ENCODE data around the gene WDCP.

DNA sequence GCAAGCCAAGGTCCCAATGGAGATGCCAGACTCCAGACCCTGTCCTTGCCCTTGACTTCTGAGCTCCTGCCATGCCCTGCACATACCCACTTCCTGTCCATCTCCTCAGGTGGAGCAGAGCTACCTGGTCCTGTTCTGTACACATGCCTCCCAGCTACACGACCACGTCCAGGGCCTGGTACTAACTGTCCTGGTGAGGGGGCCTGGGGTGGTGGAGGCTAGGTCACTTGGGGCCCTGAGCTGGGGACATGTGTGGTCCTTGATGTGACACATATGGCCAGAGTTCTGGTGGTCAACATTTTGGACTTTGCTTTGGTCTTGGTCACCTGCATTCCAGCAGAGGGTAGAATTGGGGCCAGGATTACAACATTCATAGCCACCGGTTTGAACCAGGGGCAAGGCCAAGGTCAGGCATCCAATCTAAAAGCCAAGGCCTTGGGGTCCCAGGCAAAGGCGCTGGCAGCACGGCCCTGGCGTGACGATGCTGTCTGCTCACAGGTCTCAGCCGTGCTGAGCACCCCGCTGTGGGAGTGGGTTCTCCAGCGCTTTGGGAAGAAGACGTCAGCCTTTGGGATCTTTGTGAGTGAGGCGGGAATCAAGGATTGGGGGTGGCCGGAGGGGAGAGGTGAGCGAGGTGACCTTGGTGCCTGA lies 24.7 kb downstream of the WDCP start:
- TF ChIP-seq, protein P1, sequence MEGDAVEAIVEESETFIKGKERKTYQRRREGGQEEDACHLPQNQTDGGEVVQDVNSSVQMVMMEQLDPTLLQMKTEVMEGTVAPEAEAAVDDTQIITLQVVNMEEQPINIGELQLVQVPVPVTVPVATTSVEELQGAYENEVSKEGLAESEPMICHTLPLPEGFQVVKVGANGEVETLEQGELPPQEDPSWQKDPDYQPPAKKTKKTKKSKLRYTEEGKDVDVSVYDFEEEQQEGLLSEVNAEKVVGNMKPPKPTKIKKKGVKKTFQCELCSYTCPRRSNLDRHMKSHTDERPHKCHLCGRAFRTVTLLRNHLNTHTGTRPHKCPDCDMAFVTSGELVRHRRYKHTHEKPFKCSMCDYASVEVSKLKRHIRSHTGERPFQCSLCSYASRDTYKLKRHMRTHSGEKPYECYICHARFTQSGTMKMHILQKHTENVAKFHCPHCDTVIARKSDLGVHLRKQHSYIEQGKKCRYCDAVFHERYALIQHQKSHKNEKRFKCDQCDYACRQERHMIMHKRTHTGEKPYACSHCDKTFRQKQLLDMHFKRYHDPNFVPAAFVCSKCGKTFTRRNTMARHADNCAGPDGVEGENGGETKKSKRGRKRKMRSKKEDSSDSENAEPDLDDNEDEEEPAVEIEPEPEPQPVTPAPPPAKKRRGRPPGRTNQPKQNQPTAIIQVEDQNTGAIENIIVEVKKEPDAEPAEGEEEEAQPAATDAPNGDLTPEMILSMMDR (IDR thresholded peaks at IDR 0.05) = no peak
- no peak for TF ChIP-seq EP300 (IDR thresholded peaks at IDR 0.05)

Measured in stomach (tissue), 4 donors.